Skin epidermis (tissue), 12 donors: Measurements from ENCODE around the gene KCNIP1.
A peak's percentile ranks its signal among the peaks of the same experiment; 100 is the strongest.
"Not testable (repeated sequence)": the region's sequence is repeated elsewhere in the genome, so short reads cannot be mapped to it uniquely, and the experiment has no call there.

Experiments used
- H3K27ac ChIP-seq, 21 experiments: fragments of 200-600 bp; sonication (generic) in 11 of 21; one replicate each; pipeline ENCODE4 v1.5.0; 2020; ENCODE audit warnings: mild to moderate bottlenecking in 3 of 21, inconsistent platforms in 2 of 21, moderate library complexity in 2 of 21
- H3K4me3 ChIP-seq, 7 experiments: fragments of 200-600 bp; sonication (generic) in 2 of 7; one replicate each; pipeline ENCODE4 v1.5.0; 2020; ENCODE audit warnings: inconsistent platforms in 2 of 7, mild to moderate bottlenecking in 2 of 7, moderate library complexity in 1 of 7

Gene KCNIP1

DNA sequence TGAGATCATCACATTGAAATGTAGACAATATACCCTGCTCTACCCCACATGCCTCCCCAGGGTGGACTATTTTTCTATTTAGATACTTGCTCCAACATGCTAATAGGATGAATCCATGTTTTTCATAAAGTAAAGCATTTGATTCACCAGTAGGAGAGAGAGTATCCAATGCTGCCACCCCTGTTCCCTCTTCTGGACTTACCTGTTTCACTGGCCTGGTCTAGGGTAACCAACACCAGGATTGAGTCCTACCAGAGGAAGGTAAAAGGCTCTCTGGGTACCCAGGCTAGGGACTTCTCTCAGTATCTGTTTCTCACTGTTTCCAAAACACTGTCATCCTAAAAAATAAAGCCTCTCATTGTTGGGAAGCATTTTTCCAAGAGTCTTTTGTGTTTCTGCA is 249.5 kb downstream of the KCNIP1 start:
- H3K27ac ChIP-seq = no peak overlapping the region
- H3K4me3 ChIP-seq = no peak overlapping the region

DNA sequence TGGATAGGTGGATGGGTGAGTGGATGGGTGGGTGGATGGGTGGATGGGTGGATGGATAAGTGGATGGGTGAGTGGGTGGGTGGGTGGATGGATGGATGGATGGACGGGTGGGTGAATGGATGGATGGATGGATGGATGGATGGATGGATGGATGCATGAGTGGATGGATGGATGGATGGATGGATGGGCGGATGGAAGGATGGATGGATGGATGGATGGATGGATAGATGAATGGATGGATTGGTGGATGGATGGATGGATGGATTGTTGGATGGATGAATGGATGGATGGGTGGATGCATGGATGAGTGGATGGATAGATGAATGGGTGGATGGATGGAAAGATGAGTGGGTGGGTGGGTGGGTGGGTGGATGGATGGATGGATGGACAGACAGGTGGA is 250.7 kb downstream of the KCNIP1 start:
- not testable (repeated sequence) for H3K27ac ChIP-seq, H3K4me3 ChIP-seq

DNA sequence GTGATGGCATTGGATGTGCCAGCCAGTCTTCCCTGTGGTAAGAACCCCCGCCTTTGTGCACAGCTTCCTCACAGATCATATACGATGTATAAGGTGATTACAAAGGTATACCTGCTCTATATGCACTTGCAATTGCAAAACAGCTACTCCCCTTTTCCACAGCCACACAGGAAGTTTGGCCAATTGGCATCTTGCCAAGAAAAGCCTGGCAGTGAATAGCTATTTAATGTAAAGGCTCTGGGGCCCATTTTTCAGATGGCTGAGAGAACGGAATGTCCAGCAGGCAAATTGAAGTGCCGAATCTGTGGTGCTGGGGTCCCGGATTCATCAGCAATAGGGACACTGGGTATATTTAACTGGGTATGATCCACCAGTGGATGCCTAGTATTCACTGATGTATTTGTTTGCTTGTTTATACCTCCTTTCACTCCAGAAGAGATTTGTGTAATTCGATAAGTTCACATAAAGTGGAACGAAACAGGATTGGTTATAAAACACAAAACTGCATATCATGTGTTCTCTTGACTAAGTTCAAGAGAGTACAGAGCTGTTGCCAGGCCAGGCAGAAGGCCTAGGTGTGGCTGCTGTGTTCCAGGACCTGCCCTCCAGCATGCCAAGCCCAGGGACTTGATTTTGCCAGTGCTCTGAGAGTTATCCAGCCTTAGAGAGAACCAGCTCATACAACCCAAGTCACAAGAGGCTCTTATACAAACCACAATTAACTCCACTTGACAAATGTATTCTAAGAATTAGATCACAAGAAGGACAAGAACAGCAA is 252.0 kb downstream of the KCNIP1 start:
- Histone ChIP-seq H3K27ac (peak overlapping the region in 2 of 21 experiments; percentile 32 to 33), H3K4me3 (no peak overlapping the region)

DNA sequence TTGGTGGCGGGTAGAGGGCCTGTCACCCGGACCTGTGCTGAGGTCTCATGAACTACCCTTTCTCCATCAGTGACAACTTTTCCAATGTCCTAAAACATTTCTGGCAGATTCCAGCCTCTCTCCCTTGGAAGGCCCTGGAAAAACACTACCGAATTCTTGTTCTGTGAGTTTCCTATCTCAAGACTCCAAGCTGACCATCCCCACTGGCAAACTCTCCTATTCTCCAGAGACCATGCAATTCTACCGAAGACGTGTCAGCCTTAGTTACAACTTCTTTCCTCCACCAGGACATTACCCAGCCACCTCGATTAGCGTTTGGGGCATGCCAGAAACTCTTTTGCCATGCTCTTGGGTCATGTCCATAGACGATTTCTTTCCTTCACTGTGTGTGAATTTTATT is 252.9 kb downstream of the KCNIP1 start:
- peak overlapping the region in 3 of 21 experiments; percentile 23 to 60 (median 33) for H3K27ac ChIP-seq

DNA sequence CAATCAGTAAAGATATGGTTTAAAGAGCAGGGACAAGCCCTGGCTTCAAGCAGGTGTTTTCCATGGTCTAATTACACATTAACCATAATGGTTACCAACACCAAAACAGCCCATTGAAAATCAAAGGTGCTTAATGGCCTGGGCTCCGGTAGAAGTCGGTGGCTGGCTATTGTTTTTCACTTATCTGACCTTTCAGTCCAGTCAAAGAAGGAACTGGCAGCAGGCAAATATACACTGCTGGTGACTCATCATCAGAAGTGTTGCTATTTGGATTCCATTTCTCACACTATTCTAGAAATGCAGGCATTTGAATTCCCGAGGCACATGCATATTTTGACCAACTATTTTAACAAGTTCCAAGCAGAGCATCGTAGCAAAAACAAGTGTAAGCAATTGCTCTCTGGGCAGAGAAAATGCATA is 253.4 kb downstream of the KCNIP1 start:
- no peak overlapping the region for H3K4me3 ChIP-seq
- peak overlapping the region in 3 of 21 experiments; percentile 23 to 60 (median 33) for H3K27ac ChIP-seq

More for the DNA sequence above, 252.9 kb downstream of the KCNIP1 start:
- no peak overlapping the region for H3K4me3 ChIP-seq

DNA sequence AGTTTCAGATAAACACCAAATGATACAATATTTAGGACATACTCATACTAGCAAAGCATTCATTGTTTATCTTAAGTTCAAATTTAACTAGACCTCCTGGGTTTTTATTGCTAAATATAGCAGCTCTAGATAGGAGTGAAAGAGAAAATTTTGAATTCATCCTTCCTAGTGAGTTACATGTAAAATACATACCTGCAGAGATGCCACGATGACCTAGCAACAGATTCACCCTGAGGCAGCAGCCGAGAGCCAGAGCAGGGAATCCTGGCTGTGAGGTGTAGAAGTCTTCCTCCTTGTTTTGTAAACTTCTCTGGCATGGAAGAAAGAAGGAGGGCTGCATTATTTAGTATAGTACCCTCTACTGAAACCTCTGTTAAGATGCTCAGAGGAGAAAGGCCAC is 253.8 kb downstream of the KCNIP1 start:
- Histone ChIP-seq H3K4me3 (no peak overlapping the region), H3K27ac (peak overlapping the region in 1 of 21 experiments; percentile 33)

DNA sequence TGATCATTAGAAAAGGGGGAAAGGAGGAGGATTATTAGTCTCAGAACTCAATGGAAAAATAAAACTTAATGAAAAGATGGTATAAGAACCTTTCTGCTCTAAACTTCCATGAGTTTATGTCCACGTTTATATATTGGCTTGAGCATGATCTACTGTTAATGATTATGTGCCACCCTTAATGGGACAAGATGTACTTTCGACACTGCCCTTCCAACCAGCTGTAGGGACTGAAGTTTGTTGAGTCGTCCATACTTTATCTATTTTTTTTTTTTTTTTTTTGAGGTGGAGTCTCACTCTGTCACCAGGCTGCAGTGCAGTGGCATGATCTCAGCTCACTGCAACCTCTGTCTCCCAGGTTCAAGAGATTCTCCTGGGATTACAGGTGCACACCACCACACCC is 254.7 kb downstream of the KCNIP1 start:
- Histone ChIP-seq H3K27ac (no peak overlapping the region), H3K4me3 (no peak overlapping the region)

DNA sequence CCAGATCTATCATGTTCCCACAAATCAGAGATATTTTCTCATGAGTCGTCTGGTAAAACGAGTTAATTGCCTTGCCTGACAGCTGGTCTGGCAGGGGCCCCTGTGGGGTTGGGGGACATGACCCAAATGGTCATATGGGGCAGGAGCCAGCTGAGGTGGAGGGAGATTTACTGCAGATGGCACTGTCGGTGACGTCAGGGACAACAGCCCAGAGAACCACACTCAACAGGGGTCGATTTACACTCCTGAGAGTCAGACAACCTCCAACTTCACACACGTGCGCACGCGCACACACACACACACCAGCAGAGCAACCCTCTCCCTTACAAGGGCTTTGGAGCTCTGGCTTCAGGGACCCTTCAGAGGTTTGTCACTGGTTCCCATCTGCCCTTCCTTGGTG is 256.3 kb downstream of the KCNIP1 start:
- H3K4me3 ChIP-seq = no peak overlapping the region
- H3K27ac ChIP-seq = no peak overlapping the region

DNA sequence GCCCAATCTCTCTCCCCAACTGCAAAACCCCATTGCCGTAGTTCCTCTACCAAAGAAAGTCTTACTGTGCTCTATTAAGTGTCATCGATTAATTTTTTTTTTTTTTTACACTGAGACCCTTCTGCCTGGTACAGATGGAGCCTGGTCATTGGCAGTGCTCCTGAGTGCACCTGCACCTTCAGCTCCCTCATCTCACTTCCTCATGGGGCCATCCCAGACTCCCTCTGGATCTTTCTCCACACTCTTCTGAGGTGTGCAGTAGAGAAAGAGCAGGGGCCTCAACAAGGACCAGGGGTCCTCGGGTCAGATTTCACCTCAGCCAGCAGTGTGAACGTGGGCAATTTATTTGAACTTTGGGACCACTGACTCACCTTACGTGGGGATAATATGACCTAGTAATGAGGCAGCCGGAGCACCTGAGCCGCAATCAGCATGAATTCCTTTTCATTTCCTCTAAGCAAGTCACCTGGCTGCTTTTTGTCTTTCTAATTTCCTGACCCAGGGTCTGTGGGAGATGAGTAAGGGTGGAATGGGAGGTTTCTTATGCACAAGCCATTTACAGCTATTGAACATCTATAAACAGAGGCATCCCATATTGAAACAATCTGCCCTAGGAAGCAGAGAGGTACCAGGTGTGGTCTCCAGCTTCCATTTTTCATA is 257.4 kb downstream of the KCNIP1 start:
- Histone ChIP-seq H3K27ac (no peak overlapping the region), H3K4me3 (no peak overlapping the region)

DNA sequence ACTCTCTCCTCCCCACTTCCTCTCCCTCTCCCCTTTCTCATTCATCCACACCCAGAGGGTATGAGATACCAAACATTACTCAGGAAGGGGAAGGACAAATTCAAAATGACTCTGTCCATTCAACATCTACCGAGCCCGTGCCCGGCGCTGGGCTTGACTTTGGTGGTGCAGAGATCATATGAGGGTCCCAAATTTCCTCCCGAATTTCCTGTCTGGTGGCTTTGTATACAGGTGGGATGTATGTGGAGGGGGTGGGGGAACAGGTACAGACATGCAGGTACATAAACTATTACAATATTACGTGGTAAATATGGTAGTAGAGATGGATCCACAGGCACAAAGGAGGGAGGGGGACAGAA is 257.9 kb downstream of the KCNIP1 start:
- H3K4me3 ChIP-seq = no peak overlapping the region
- H3K27ac ChIP-seq = no peak overlapping the region

DNA sequence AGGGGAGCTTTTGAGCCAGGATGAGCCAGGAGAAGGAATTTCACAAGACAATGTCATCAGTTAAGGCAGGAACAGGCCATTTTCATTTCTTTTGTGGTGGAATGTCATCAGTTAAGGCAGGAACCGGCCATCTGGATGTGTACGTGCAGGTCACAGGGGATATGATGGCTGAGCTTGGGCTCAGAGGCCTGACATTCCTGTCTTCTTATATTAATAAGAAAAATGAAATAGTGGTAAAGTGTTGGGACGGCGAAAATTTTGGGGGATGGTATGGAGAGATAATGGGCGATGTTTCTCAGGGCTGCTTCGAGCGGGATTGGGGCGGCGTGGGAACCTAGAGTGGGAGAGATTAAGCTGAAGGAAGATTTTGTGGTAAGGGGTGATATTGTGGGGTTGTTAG is 258.5 kb downstream of the KCNIP1 start:
- H3K27ac ChIP-seq, H3K4me3 ChIP-seq: not testable (repeated sequence)

DNA sequence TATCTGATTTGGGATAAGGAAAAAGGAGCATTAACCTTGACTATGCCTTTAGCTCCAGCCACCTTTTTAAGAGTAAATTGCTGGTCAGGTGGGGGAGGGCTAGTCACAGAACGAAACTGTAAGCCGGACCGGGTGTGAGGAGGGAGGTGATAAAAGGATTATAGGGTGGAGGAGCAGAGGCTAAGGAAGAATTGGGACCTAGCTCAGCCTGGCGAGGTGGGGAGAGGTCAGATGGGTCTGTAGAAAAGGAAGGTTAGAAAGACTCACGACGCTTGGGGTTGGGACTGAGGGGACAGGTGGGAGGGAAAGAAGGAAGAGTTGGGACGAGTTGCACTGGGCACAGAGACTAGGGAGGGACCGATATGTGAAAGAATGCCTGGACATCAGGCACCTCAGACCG is 262.0 kb downstream of the KCNIP1 start:
- not testable (repeated sequence) for H3K4me3 ChIP-seq, H3K27ac ChIP-seq

DNA sequence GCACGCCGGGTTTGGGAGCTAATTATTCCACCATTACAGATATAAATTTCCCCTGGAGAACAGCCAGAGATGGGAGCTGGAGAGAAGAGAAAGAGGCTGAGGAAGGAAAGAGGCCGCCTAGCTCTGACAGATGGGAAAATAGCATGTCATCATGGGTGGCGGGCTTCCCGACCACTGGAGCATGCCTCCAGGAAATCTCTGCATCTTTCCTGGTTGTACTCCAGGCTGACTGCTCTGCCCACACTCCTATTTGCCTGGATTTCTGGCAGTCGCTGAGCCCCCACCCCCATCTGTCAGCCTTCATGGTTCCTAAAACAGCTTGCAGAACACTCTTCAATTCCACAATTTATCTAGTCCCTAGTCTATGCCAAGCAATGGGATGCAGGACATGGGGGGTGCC is 265.4 kb downstream of the KCNIP1 start:
- H3K27ac ChIP-seq = no peak overlapping the region
- no peak overlapping the region for H3K4me3 ChIP-seq

DNA sequence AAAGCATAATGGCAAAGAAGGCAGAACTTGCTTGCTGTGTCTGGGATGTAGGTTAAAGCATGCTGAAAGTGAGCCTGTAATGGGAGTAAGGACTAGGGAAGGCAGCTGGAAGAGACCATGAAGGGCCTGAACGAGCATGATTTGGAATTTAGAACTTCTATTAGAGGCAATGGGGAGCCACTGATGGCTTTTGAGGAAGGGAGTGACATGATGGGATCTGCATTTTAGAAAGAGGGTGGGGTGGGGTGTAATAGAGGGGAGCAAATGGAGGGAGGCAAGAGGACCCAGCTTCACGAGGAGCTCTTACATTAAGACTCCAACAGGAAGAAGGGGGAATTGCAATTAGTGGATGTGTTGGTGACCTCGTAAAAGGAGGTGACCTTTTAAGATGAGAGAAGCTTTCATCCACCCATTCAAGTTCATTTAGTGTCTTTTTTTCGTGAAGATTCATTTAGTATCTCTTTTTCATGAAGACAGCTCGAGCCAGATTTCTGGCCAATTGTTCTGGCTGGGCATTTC is 266.1 kb downstream of the KCNIP1 start:
- Histone ChIP-seq H3K4me3 (no peak overlapping the region), H3K27ac (no peak overlapping the region)

DNA sequence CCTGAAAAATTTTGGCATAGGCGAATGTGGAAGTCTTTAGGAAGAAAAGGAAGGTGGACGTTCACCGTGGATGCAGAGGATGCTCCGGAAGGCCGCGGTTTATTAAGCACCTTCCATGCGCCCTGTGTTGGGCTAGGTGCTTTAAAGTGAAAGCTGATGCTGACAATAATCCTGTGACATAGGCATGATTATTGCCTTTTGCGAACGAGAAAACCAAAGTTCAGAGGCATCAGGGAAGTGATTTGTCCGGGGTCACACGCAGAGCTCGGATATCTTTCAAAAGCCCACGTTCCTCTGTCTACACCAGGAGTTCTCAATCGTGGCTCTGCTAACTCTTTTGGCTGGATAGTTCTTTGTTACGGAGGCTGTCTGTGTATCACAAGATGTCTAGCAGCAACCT is 267.7 kb downstream of the KCNIP1 start:
- no peak overlapping the region for H3K4me3 ChIP-seq
- no peak overlapping the region for H3K27ac ChIP-seq

DNA sequence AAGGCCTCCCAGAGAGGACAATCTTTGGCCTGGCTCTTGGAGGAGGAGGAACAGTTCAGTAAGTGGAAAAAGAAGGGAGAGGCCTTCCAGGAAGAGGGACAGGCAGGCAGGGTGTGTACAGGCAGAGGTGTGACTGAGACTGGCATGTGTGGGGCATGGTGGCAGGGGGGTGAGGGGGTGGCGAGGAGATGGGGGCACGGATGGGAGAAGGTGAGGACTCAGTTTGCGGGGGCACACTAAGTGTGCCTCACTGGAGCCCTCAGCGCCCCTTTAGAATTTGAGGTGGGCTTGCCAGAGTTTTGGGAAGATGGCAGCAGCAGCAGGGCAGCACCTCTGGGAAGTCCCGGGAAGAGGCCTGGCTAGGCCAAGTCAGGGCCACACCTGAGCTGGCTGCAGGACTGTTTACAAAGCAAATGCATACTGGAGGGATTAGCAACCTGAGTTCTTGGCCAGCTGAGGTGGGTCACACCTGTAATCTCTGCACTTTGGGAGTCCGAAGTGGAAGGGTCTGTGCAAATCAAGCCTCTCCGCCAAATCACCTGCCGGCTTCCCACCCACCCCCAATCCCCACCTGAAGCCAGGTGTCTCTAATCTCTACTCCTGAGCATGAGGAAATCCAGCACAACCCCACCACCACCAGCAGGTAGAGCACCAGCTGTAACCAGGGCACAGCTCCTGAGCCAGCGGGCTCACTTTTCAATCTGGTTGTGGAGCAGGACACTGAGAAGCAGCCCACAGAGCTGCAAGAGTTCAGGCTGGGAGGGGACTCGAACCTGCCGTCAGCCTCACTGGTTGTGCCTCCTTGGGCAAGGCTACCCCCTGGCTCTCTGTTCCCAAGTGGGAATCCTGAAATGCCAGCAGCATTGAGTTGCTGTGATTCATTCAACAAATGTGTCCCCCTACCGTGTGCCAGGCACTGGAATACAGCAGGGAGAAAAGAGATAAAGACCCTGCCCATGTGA is 269.5 kb downstream of the KCNIP1 start:
- H3K27ac ChIP-seq = no peak overlapping the region
- H3K4me3 ChIP-seq = no peak overlapping the region

DNA sequence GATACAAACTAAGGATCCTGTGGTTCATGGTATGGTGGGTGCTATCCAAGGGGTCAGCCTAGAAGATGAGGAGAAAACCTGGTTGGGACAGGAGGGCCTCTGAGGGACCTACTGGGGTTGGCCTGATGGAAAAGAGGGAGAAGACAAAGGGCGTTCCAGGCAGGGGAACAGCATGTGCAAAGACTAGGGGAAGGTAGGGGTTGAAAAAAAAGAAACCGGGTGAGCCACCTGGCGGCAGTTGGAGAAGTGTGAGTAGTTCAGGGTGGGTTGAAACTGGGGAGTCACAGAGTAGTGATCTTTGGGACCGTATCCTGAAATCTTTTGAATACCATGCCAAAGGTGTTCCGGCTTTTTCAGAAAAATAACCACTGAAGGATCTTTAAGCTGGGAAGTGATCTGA is 271.0 kb downstream of the KCNIP1 start:
- Histone ChIP-seq H3K27ac (no peak overlapping the region), H3K4me3 (no peak overlapping the region)

DNA sequence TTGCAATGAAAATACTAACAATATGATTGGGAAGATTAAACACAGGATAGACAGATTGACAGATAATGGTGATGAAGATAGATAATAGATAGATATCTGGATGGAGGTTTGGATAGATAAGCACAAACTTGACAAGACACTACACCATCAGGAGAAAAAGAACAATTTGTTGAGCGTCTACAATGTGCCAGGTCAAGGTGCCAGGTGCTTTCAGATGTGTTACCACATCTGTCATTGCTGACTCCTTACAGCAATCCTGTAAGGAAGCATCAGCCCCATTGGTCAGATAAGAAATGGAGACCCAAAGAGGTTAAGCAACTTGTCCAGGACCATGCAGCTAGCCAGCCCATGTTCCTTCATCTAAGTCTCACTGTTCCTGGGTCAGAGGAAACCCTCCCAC is 278.1 kb downstream of the KCNIP1 start:
- H3K4me3 ChIP-seq = no peak overlapping the region
- peak overlapping the region in 1 of 21 experiments; percentile 35 for H3K27ac ChIP-seq

DNA sequence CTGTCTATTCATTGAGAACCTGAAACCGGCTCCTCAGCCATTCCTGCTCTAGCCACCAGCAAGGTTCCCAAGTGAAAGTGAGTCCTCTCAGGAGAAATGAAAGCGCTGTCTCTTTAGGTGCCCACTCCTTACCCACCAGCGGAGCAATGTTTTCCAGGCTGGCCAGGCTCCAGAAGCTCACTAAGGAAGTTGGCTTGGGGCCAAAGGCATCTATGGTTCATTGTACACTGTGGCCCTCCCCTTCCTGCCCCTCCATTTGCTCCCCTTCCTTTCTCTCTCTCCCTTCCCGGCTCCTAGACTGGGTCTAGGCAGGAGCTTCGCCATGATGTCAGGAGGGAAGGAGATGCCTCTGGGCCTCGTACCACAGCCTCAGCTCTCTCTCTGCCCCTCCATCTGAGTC is 278.6 kb downstream of the KCNIP1 start:
- H3K27ac ChIP-seq = peak overlapping the region in 1 of 21 experiments; percentile 35
- H3K4me3 ChIP-seq = no peak overlapping the region
